ENCODE data around the gene WAC. TPM values are rescaled to one million over a fixed set of nuclear protein-coding genes. Genes with fewer than 3 reads are reported as not detected.

Gene WAC
- total RNA-seq, 4 donors from 2014 or later: 55.1 to 98.0 (median 75.8) TPM

DNA sequence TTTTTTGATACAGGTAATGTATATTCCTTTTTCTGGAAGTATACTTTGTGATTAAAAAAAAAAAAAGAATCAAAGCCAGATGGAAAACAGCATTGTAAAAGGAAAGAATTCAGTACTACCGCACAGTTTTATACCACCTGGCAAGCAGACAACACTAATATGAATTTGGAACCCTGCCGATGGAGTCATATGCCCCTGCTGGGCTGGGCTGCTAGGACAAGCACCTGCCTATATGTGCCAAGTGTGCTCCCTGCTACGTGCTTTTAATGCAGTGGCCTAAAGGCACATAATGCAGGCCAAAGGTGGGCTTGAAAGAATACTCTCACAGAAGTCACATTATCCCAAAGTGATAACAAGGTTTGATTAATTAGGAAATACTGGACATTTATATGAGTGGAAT is 29.8 kb upstream of the WAC start:
- intact Hi-C loops (cut with DNase I): no loop called here
- WGBS, 2 donors: 37 to 39% methylated on average over 3 of the region's 3 CpGs
- H3K36me3 ChIP-seq: no peaks in the 10 kb centered on the region
- no peaks in the 10 kb centered on the region for H3K9me3 ChIP-seq
- H3K27ac ChIP-seq: no peak overlapping the region
- no peak overlapping the region for H3K4me3 ChIP-seq
- TF ChIP-seq, protein P1, sequence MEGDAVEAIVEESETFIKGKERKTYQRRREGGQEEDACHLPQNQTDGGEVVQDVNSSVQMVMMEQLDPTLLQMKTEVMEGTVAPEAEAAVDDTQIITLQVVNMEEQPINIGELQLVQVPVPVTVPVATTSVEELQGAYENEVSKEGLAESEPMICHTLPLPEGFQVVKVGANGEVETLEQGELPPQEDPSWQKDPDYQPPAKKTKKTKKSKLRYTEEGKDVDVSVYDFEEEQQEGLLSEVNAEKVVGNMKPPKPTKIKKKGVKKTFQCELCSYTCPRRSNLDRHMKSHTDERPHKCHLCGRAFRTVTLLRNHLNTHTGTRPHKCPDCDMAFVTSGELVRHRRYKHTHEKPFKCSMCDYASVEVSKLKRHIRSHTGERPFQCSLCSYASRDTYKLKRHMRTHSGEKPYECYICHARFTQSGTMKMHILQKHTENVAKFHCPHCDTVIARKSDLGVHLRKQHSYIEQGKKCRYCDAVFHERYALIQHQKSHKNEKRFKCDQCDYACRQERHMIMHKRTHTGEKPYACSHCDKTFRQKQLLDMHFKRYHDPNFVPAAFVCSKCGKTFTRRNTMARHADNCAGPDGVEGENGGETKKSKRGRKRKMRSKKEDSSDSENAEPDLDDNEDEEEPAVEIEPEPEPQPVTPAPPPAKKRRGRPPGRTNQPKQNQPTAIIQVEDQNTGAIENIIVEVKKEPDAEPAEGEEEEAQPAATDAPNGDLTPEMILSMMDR (IDR thresholded peaks at IDR 0.05): peak in 2 of 6 experiments; percentile 18 to 36
- no peak for TF ChIP-seq POLR2A (IDR thresholded peaks at IDR 0.05)
- no peak for DNase-seq
- no peaks in the 10 kb centered on the region for H3K27me3 ChIP-seq
- H3K4me1 ChIP-seq: no peaks in the 10 kb centered on the region

DNA sequence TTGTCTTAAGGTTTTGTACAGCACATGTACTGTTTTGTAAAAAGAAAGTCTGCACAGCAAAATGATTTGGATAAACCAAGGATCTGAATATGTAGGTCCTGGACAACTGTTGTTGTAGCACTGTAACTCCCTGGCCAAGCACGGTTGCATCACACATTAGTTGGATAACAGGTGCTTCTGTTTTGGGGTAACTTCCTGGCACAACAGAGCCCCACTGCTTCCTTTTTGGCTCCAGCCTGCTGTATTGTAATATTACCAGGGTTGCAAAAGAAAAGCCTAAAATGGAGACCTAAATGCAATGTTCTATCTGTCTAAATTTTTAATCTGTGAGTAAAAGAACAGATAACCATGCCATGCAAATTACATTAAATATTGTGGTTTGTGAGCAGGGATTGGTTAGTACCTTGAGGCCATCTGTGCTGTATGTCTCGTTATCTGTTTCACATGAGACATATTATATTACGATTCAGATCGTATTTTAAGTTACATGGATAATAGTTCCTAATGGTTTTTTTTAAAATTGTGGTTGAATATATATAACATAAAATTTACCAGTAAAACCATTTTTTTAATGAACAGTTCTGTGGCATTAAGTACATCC is 27.5 kb upstream of the WAC start:
- Histone ChIP-seq H3K9me3 (no peaks in the 10 kb centered on the region), H3K27ac (no peak overlapping the region), H3K4me1 (no peaks in the 10 kb centered on the region), H3K36me3 (no peaks in the 10 kb centered on the region), H3K27me3 (no peaks in the 10 kb centered on the region), H3K4me3 (no peak overlapping the region)
- WGBS, 2 donors: 67 to 69% methylated on average over 4 of the region's 4 CpGs
- intact Hi-C loops (cut with DNase I): no loop called here
- TF ChIP-seq, protein P1 (IDR thresholded peaks at IDR 0.05): no peak
- TF ChIP-seq POLR2A (IDR thresholded peaks at IDR 0.05): no peak
- DNase-seq: no peak

DNA sequence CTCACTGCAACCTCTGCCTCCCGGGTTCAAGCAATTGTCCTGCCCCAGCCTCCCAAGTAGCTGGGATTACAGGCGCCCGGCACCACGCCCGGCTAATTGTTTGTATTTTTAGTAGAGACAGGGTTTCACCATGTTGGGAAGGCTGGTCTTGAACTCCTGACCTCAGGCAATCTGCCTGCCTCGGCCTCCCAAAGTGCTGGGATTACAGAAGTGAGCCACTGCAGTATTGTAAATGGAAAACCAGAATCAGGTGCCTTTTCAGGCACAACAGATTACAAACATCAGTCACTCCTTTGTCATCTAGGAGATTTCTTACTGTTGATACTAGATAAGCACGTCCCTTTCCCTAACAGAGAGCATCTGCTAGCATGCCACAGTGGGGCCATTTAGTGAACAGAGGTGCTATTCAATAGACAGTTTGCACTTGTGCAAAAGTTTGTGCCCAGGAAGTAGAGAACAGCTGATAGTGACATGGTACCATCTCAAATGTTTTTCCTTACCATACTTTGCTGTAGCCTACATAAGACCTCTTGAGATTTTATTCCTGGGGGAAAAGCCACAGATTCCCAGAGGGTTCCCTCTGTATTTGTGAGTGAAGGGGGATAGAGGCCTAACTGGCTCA is 24.5 kb upstream of the WAC start:
- 80 to 89% methylated on average over 5 to 6 of the region's 7 CpGs for WGBS, 2 donors
- Histone ChIP-seq H3K27me3 (peaks cover 0 to 6% (median 0%) of the 10 kb centered on the region in 4 donors), H3K27ac (no peak overlapping the region), H3K4me3 (no peak overlapping the region), H3K9me3 (no peaks in the 10 kb centered on the region), H3K4me1 (no peaks in the 10 kb centered on the region), H3K36me3 (no peaks in the 10 kb centered on the region)
- no peak for DNase-seq
- intact Hi-C loops (cut with DNase I): no loop called here
- TF ChIP-seq POLR2A (IDR thresholded peaks at IDR 0.05): no peak
- TF ChIP-seq, protein P1 (IDR thresholded peaks at IDR 0.05): no peak

DNA sequence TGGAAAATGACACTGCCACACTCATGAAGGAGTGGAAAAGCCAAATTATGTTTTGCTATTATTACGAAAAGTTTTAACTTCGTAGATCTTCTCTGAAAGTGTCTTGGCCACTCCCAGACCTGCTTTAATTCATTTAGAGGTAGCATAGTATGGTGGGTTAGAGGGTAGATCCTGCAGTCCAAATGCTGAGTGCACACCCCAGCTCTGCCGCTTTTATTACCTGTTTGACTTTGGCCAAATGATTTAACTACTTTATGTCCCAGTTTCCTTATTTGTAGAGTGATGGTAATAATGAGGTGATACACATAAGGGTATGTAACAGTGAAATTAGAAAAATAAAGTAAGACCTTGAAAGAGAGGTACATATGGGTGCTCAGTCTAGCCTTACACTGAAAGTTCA is 23.6 kb upstream of the WAC start:
- H3K36me3 ChIP-seq: no peaks in the 10 kb centered on the region
- no peaks in the 10 kb centered on the region for H3K9me3 ChIP-seq
- H3K27me3 ChIP-seq: peaks cover 0 to 6% (median 0%) of the 10 kb centered on the region in 4 donors
- TF ChIP-seq, protein P1 (IDR thresholded peaks at IDR 0.05): no peak
- no peak for TF ChIP-seq POLR2A (IDR thresholded peaks at IDR 0.05)
- H3K27ac ChIP-seq: no peak overlapping the region
- no peaks in the 10 kb centered on the region for H3K4me1 ChIP-seq
- 82 to 83% methylated on average over 3 of the region's 3 CpGs for WGBS, 2 donors
- no peak for DNase-seq
- no peak overlapping the region for H3K4me3 ChIP-seq
- intact Hi-C loops (cut with DNase I): no loop called here

DNA sequence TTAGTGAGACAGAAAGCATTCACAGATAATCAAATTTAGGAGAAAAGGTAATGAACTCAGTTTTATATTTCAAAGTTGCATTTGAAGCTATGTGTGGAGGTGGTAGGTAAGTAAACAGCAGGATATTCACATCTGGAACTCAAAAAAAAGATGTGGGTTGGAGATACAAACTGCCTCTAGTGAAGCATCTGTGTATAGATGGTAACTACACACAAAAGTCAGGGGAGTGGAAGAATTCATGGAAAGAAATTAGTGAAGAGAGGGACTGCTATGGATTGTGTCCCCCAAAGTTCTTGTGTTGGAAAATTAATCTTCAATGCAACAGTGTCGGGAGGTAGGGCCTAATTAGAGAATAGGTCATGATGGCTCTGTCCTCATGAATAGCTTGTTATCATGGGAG is 18.3 kb upstream of the WAC start:
- intact Hi-C loops (cut with DNase I): no loop called here
- TF ChIP-seq, protein P1 (IDR thresholded peaks at IDR 0.05): no peak
- TF ChIP-seq POLR2A (IDR thresholded peaks at IDR 0.05): no peak
- Histone ChIP-seq H3K36me3 (no peaks in the 10 kb centered on the region), H3K27ac (no peak overlapping the region), H3K4me1 (no peaks in the 10 kb centered on the region), H3K27me3 (peaks cover 0 to 6% (median 0%) of the 10 kb centered on the region in 4 donors), H3K4me3 (no peak overlapping the region), H3K9me3 (no peaks in the 10 kb centered on the region)
- DNase-seq: no peak
- 87 to 88% methylated on average over 1 of the region's 1 CpG for WGBS, 2 donors

Data from esophagus squamous epithelium (tissue), 5 donors.